Breast epithelium (tissue), 4 donors: Measurements from ENCODE around the gene CDCA8. TPM values are rescaled to one million over a fixed set of nuclear protein-coding genes. Genes with fewer than 3 reads are reported as not detected.

Experiments used
- DNase-seq, 2 donors: peaks; one replicate each; pipeline ENCODE4 v3.0.0-alpha.2; 2019; ENCODE audit warnings: low spot score in 2 of 2
- H3K27ac ChIP-seq, 2 donors: fragments of 200-600 bp; sonication (generic) in 1 of 2; one replicate each; pipeline ENCODE4 v1.5.1; 2016 to 2019; ENCODE audit warnings: mild to moderate bottlenecking in 1 of 2
- H3K27me3 ChIP-seq, 2 donors: fragments of 200-600 bp; sonication (generic) in 1 of 2; one replicate each; pipeline versions ENCODE4 v1.5.1 to v1.6.0; 2017 to 2019; ENCODE audit warnings: control low read depth in 1 of 2, mild to moderate bottlenecking in 1 of 2
- H3K36me3 ChIP-seq: fragments of 200-600 bp; one replicate; pipeline ENCODE4 v1.5.1; 2019
- H3K4me1 ChIP-seq, 2 donors: fragments of 200-600 bp; sonication (generic); one replicate each; pipeline ENCODE4 v1.5.1; 2016 to 2019; ENCODE audit warnings: control low read depth in 1 of 2
- H3K4me3 ChIP-seq, 3 donors: fragments of 200-600 bp; sonication (generic); 1 replicate in 2 of 3; 2 replicates in 1 of 3; pipeline ENCODE4 v1.5.1; 2016 to 2019; ENCODE audit warnings: mild to moderate bottlenecking in 3 of 3, moderate library complexity in 2 of 3
- H3K9me3 ChIP-seq, 2 donors: fragments of 200-600 bp; sonication (generic) in 1 of 2; one replicate each; pipeline ENCODE4 v1.5.1; 2016 to 2019; ENCODE audit warnings: control low read depth in 1 of 2
- CTCF ChIP-seq, 3 donors: fragments of 450-650 bp; IDR thresholded peaks; one replicate each; pipeline ENCODE4 v1.5.1; 2016 to 2017; ENCODE audit warnings: antibody characterized with exemption in 3 of 3, mild to moderate bottlenecking in 3 of 3, moderate library complexity in 3 of 3
- POLR2A ChIP-seq: fragments of 450-650 bp; IDR thresholded peaks from one replicate; pipeline ENCODE4 v1.6.1; 2016; ENCODE audit warnings: antibody characterized with exemption, mild to moderate bottlenecking, moderate library complexity
- POLR2AphosphoS5 ChIP-seq, 3 donors: sonication (generic); formaldehyde crosslinking; IDR thresholded peaks; one replicate each; pipeline ENCODE4 v1.6.1; 2017; ENCODE audit warnings: antibody characterized with exemption in 3 of 3
- intact Hi-C: fragments of 100-400 bp; cut with DNase I; formaldehyde crosslinking; loops from one replicate; pipeline ENCODE4 v1.15.1; 2023; ENCODE audit warnings: low total_unique reads
- total RNA-seq, 3 donors: library from RNA; depleted of rRNA; stranded (reverse); fragments of >200 nt; gene quantifications; one replicate each; pipeline ENCODE4 v1.1.0, GENCODE V29; 2016

CDCA8 gene
- total RNA-seq, 3 donors from 2014 or later, result 0.15 to 1.4 (median 1.3) TPM

GRCh38 chr1:37755951-37756560, 63.7 kb downstream of the CDCA8 start:
- TF ChIP-seq POLR2AphosphoS5 (IDR thresholded peaks at IDR 0.05), result no peak
- TF ChIP-seq CTCF (IDR thresholded peaks at IDR 0.05), result no peak
- TF ChIP-seq POLR2A, result no peak

More at GRCh38 chr1:37755951-37756560, 63.7 kb downstream of the CDCA8 start:
- Histone ChIP-seq H3K4me1 (no peaks in the 10 kb centered on the region), H3K4me3 (no peak overlapping the region), H3K9me3 (no peaks in the 10 kb centered on the region), H3K27me3 (peaks cover 4 to 71% of the 10 kb centered on the region in 2 donors), H3K36me3 (no peaks in the 10 kb centered on the region), H3K27ac (no peak overlapping the region)
- no peak for DNase-seq
- intact Hi-C loops, result no loop called here

Other genes with a start within 250 kb of the CDCA8 start
- gene ZC3H12A, start 217.9 kb upstream of the CDCA8 start, total RNA-seq, result 10 to 100 TPM in 2 of 3 donors, 1 to 10 TPM in 1; 5.8 to 82.8 (median 76.7) TPM
- 100 to 1,000 TPM in 1 of 3 donors, 10 to 100 TPM in 2; 78.2 to 140 (median 87.2) TPM for gene MEAF6, start 177.8 kb upstream of the CDCA8 start, total RNA-seq
- 10 to 100 TPM; 11.4 to 22.7 (median 14.7) TPM for gene SNIP1, start 138.2 kb upstream of the CDCA8 start, total RNA-seq
- 10 to 100 TPM in 2 of 3 donors, 1 to 10 TPM in 1; 4.6 to 29.4 (median 20.6) TPM for gene DNALI1, start 135.6 kb upstream of the CDCA8 start, total RNA-seq
- 10 to 100 TPM; 36.8 to 71.8 (median 63.1) TPM for gene GNL2, start 96.6 kb upstream of the CDCA8 start, total RNA-seq
- gene RSPO1, start 57.6 kb upstream of the CDCA8 start, total RNA-seq, result 10 to 100 TPM in 1 of 3 donors, 1 to 10 TPM in 2; 6.9 to 13.0 (median 8.9) TPM
- gene EPHA10, start 72.6 kb downstream of the CDCA8 start, total RNA-seq, result 1 to 10 TPM in 1 of 3 donors, under 1 TPM in 1, not detected in 1; 0.73 to 2.6 TPM
- gene MANEAL, start 101.3 kb downstream of the CDCA8 start, total RNA-seq, result 1 to 10 TPM in 2 of 3 donors, under 1 TPM in 1; 0.64 to 3.7 (median 2.9) TPM
- 10 to 100 TPM; 58.5 to 64.6 (median 58.9) TPM for gene C1orf122, start 115.3 kb downstream of the CDCA8 start, total RNA-seq
- 10 to 100 TPM; 11.6 to 19.3 (median 12.5) TPM for gene YRDC, start 115.7 kb downstream of the CDCA8 start, total RNA-seq
- 1 to 10 TPM; 4.9 to 5.3 (median 5.0) TPM for gene MTF1, start 167.1 kb downstream of the CDCA8 start, total RNA-seq